Thyroid gland (tissue), 4 donors: Measurements from ENCODE around the gene ADPRHL1. TPM values are rescaled to one million over a fixed set of nuclear protein-coding genes. Genes with fewer than 3 reads are reported as not detected.

ENCODE experiments used
- DNase-seq, 2 donors: peaks; one replicate each; pipeline ENCODE4 v3.0.0-alpha.2; 2019
- H3K27ac ChIP-seq, 3 donors: fragments of 200-600 bp; sonication (generic); 1 replicate in 2 of 3; 2 replicates in 1 of 3; pipeline ENCODE4 v1.5.1; 2016 to 2019; ENCODE audit warnings: mild to moderate bottlenecking in 1 of 3, moderate library complexity in 1 of 3
- H3K27me3 ChIP-seq: fragments of 200-600 bp; sonication (generic); one replicate; pipeline ENCODE4 v1.5.1; 2019
- H3K36me3 ChIP-seq, 2 donors: fragments of 200-600 bp; sonication (generic); one replicate each; pipeline ENCODE4 v1.5.1; 2016 to 2019
- H3K4me1 ChIP-seq, 2 donors: fragments of 200-600 bp; sonication (generic); one replicate each; pipeline ENCODE4 v1.5.1; 2017 to 2019
- H3K4me3 ChIP-seq, 3 donors: fragments of 200-600 bp; sonication (generic); replicated peaks in 1 of 3; 1 replicate in 2 of 3; 2 replicates in 1 of 3; pipeline ENCODE4 v1.5.1; 2016; ENCODE audit warnings: mild to moderate bottlenecking in 1 of 3
- H3K9me3 ChIP-seq: fragments of 200-600 bp; sonication (generic); one replicate; pipeline ENCODE4 v1.5.1; 2017
- POLR2A ChIP-seq, 2 donors: fragments of 450-650 bp; IDR thresholded peaks; one replicate each; pipeline ENCODE4 v1.6.1; 2017; ENCODE audit warnings: antibody characterized with exemption in 2 of 2, mild to moderate bottlenecking in 2 of 2, moderate library complexity in 1 of 2
- WGBS, 2 donors: methylation state at CpG; one replicate each; pipeline ENCODE4 v1.1.5; 2017; 5-methylcytosine and 5-hydroxymethylcytosine counted together
- intact Hi-C: fragments of 100-400 bp; cut with DNase I; formaldehyde crosslinking; loops from one replicate; pipeline ENCODE4 v1.15.1; 2023
- total RNA-seq, 4 donors: library from RNA; depleted of rRNA; stranded (reverse); fragments of >200 nt; gene quantifications; one replicate each; pipeline ENCODE4 v1.2.3, GENCODE V29; 2016
- TF ChIP-seq, protein P1 (sequence below), 6 experiments: fragments of 200-600 bp in 3 of 6; fragments of 450-650 bp in 3 of 6; sonication (generic) in 3 of 6; IDR thresholded peaks; one replicate each; pipeline ENCODE4 v1.5.1; 2016 to 2019; ENCODE audit warnings: antibody characterized with exemption in 6 of 6, mild to moderate bottlenecking in 2 of 6, inconsistent platforms in 1 of 6, moderate library complexity in 1 of 6

The ADPRHL1 gene
- total RNA-seq, 4 donors from 2014 or later, result 0.20 to 2.0 (median 1.0) TPM

DNA sequence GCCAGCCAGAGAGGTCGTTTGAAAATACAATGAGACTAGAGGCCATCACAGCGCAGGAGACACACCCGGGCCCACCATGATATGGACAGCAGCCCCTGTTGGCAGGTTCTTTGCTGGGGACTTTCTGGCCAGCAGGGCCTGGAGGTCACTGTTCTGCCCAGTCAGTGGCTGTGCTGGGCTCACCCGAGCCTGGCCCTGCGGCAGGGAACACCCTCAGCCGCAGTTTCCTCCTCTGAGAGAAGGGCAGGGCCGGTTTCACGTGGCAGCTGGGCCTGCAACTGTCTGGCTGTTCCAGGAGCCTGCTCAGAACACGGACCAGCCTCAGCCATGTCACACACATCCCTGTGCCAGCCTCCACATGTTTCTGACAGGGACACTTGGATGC, 39.4 kb downstream of the ADPRHL1 start:
- no peak overlapping the region for H3K27ac ChIP-seq
- no peaks in the 10 kb centered on the region for H3K9me3 ChIP-seq
- H3K36me3 ChIP-seq, result no peaks in the 10 kb centered on the region
- no peaks in the 10 kb centered on the region for H3K27me3 ChIP-seq
- 80% methylated on average over 1 of the region's 9 CpGs; no CpG with 5 or more reads in 1 of the 2 donors for WGBS, 2 donors
- no peaks in the 10 kb centered on the region for H3K4me1 ChIP-seq
- TF ChIP-seq, protein P1, sequence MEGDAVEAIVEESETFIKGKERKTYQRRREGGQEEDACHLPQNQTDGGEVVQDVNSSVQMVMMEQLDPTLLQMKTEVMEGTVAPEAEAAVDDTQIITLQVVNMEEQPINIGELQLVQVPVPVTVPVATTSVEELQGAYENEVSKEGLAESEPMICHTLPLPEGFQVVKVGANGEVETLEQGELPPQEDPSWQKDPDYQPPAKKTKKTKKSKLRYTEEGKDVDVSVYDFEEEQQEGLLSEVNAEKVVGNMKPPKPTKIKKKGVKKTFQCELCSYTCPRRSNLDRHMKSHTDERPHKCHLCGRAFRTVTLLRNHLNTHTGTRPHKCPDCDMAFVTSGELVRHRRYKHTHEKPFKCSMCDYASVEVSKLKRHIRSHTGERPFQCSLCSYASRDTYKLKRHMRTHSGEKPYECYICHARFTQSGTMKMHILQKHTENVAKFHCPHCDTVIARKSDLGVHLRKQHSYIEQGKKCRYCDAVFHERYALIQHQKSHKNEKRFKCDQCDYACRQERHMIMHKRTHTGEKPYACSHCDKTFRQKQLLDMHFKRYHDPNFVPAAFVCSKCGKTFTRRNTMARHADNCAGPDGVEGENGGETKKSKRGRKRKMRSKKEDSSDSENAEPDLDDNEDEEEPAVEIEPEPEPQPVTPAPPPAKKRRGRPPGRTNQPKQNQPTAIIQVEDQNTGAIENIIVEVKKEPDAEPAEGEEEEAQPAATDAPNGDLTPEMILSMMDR (IDR thresholded peaks at IDR 0.05), result no peak
- no peak for TF ChIP-seq POLR2A (IDR thresholded peaks at IDR 0.05)
- intact Hi-C loops, result no loop called here
- no peak overlapping the region for H3K4me3 ChIP-seq
- no peak for DNase-seq

DNA sequence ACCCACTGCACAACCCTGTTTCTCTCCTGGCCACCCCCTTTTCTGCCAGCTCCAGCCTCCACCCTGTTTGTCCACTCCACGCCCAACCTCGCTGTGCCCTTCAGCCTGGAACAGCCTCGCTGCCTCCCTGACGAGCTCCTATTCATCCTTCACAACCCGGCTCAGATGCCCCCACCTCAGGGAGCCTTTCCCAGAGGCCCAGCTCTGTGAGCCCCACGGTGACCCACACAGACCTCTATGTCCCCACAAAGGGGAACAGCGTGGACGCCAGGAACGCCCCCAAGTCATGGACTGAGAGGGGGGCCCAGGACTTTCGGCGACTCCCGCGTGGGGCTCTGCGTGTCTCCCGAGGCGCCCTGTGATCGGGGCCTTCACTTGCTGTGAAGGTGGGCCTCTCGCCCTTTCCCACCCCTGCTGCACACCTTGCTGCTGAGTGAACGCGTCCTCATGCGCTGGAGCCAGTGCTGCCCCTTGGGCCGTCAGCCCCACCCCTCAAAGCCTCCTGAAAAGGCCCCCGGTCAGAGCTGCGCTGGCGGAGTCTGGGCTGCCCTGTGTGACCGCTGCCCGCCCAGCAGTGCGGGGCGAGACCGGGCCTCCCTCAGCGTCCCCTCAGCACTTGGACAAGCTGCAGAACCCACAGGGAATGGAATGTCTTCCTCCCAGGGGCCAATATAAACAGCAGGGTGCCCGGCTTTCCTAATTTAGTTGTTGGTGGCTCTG, 40.0 kb downstream of the ADPRHL1 start:
- H3K27ac ChIP-seq, result no peak overlapping the region
- no peak for DNase-seq
- no peaks in the 10 kb centered on the region for H3K4me1 ChIP-seq
- H3K27me3 ChIP-seq, result no peaks in the 10 kb centered on the region
- TF ChIP-seq, protein P1 (IDR thresholded peaks at IDR 0.05), result no peak
- no peak for TF ChIP-seq POLR2A (IDR thresholded peaks at IDR 0.05)
- no peaks in the 10 kb centered on the region for H3K36me3 ChIP-seq
- no peaks in the 10 kb centered on the region for H3K9me3 ChIP-seq
- WGBS, 2 donors, result 93 to 94% methylated on average over 10 to 25 of the region's 32 CpGs
- intact Hi-C loops, result no loop called here
- no peak overlapping the region for H3K4me3 ChIP-seq

DNA sequence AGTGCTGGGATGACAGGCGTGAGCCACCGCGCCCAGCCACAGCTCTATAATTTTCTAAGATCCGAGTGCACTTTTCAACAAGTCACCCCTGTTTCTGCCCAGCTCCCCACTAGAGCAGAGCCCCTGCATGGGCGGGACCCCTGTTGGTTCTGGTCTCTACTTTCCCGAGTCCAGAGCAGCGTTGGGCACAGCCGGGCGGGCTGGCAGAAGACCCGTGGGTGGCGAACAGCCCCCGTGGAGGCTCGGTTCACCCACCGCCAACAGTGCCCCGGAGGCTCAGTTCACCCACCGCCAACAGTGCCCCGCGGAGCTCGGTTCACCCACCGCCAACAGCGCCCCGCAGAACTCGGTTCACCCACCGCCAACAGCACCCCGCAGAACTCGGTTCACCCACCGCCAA, 40.8 kb downstream of the ADPRHL1 start:
- 97 to 98% methylated on average over 23 to 25 of the region's 27 CpGs for WGBS, 2 donors
- no peaks in the 10 kb centered on the region for H3K27me3 ChIP-seq
- no peaks in the 10 kb centered on the region for H3K4me1 ChIP-seq
- no peak overlapping the region for H3K27ac ChIP-seq
- no peak overlapping the region for H3K4me3 ChIP-seq
- H3K36me3 ChIP-seq, result no peaks in the 10 kb centered on the region
- intact Hi-C loops, result no loop called here
- TF ChIP-seq, protein P1 (IDR thresholded peaks at IDR 0.05), result no peak
- no peak for TF ChIP-seq POLR2A (IDR thresholded peaks at IDR 0.05)
- no peak for DNase-seq
- no peaks in the 10 kb centered on the region for H3K9me3 ChIP-seq

DNA sequence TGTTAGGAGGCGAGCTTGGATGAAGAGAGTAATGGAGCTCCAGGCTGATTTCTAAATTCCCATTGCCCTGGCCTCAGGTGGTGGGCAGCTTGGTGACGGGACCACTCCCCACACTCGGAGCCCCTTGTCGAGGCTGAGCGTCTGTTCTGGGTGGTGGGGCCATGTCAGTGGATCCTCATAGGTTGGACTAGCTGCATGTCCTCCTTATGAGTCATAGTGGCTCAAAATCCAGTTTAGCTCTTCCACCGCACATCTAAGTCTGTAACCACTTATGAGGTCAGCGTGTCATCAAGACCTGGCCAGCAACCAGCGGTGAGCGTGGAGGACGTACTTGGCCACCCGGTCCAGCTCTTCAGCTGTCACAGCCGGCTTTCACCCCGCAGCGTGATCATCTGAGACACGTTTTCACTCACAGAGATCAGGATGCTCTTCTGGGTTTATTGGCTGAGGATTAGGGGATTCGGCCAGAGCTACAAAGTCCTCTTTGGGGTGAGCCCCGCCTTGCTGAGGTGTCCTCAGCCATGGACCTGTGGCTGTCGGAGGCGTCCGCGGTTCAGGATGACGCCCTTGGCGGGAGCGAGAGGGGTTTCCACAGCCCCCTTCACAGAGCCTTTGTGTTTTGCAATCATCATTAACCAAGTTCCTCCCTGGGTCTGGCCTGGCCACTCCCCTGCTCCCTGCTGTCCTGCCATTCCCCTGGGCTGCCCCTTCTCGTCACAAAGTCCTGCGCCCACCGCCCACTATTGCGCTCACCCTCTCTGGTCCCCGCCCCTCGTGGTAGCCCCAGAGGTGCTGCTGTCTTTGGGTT, 41.9 kb downstream of the ADPRHL1 start:
- Histone ChIP-seq H3K4me1 (peaks cover 0 to 4% of the 10 kb centered on the region in 2 donors), H3K4me3 (no peak overlapping the region), H3K9me3 (no peaks in the 10 kb centered on the region), H3K27ac (no peak overlapping the region), H3K27me3 (no peaks in the 10 kb centered on the region), H3K36me3 (no peaks in the 10 kb centered on the region)
- no peak for TF ChIP-seq POLR2A (IDR thresholded peaks at IDR 0.05)
- TF ChIP-seq, protein P1 (IDR thresholded peaks at IDR 0.05), result no peak
- DNase-seq, result no peak
- 80 to 85% methylated on average over 19 to 29 of the region's 30 CpGs for WGBS, 2 donors
- intact Hi-C loops, result no loop called here
